Mesendoderm (in vitro differentiated cells): ENCODE results near the gene CCRL2.

Source experiments
- DNase-seq: peaks from one replicate; pipeline ENCODE4 v3.0.0; 2013
- H2AK5ac ChIP-seq: 2 replicates; pipeline ENCODE4 v1.6.1; 2013; ENCODE audit warnings: low read length, inconsistent platforms
- H2BK120ac ChIP-seq: 2 replicates; pipeline ENCODE4 v1.6.1; 2013; ENCODE audit warnings: low read depth, mild to moderate bottlenecking, low read length, moderate library complexity, mixed read lengths
- H2BK15ac ChIP-seq: replicated peaks from 2 replicates; pipeline ENCODE4 v1.6.1; 2013; ENCODE audit warnings: low read depth, mild to moderate bottlenecking, moderate library complexity
- H2BK5ac ChIP-seq: 2 replicates; pipeline ENCODE4 v1.6.1; 2013; ENCODE audit warnings: low read length, inconsistent platforms
- H3K18ac ChIP-seq: 2 replicates; pipeline ENCODE4 v1.6.1; 2013; ENCODE audit warnings: mild to moderate bottlenecking, low read length, mixed read lengths
- H3K23ac ChIP-seq: one replicate; pipeline ENCODE4 v1.6.1; 2013; ENCODE audit warnings: low read length
- H3K27ac ChIP-seq: 2 replicates; pipeline ENCODE4 v1.5.1; 2013; ENCODE audit warnings: low read depth, mild to moderate bottlenecking, inconsistent platforms, low read length, moderate library complexity
- H3K27me3 ChIP-seq: 2 replicates; pipeline ENCODE4 v1.6.1; 2013; ENCODE audit warnings: low read length, control low read depth, mild to moderate bottlenecking, inconsistent platforms; ENCODE audit not compliant: insufficient read depth, poor library complexity
- H3K36me3 ChIP-seq: 2 replicates; pipeline ENCODE4 v1.6.1; 2013; ENCODE audit warnings: low read length, inconsistent platforms; ENCODE audit not compliant: control insufficient read depth, insufficient read depth
- H3K4ac ChIP-seq: one replicate; pipeline ENCODE4 v1.6.1; 2013; ENCODE audit warnings: low read depth, mild to moderate bottlenecking, low read length, moderate library complexity
- H3K4me1 ChIP-seq: 2 replicates; pipeline ENCODE4 v1.6.1; 2013; ENCODE audit warnings: low read depth, low read length, inconsistent platforms; ENCODE audit not compliant: control insufficient read depth
- H3K4me2 ChIP-seq: 2 replicates; pipeline ENCODE4 v1.6.1; 2013; ENCODE audit warnings: low read length
- H3K4me3 ChIP-seq: 2 replicates; pipeline ENCODE4 v1.5.1; 2013; ENCODE audit warnings: mild to moderate bottlenecking, low read length
- H3K56ac ChIP-seq: one replicate; pipeline ENCODE4 v1.6.1; 2013; ENCODE audit warnings: low read length
- H3K79me1 ChIP-seq: 2 replicates; pipeline ENCODE4 v1.6.1; 2013; ENCODE audit warnings: low read length, inconsistent platforms
- H3K79me2 ChIP-seq: 2 replicates; pipeline ENCODE4 v1.6.1; 2013; ENCODE audit warnings: mild to moderate bottlenecking, low read length; ENCODE audit not compliant: control insufficient read depth, insufficient read depth
- H3K9ac ChIP-seq: 2 replicates; pipeline ENCODE4 v1.6.1; 2013; ENCODE audit warnings: low read length, inconsistent platforms
- H4K5ac ChIP-seq: one replicate; pipeline ENCODE4 v1.6.1; 2013; ENCODE audit warnings: low read length
- H4K8ac ChIP-seq: one replicate; pipeline ENCODE4 v1.6.1; 2013; ENCODE audit warnings: low read depth, mild to moderate bottlenecking, control low read depth, low read length, moderate library complexity
- WGBS: extraction: QIAGEN DNeasy Blood & Tissue Kit; methylation state at CpG from one replicate; pipeline ENCODE4 v1.1.7; 2013; ENCODE audit warnings: low lambda C conversion rate, missing lambda C conversion rate; ENCODE audit not compliant: insufficient coverage; ENCODE audit errors: extremely low coverage; 5-methylcytosine and 5-hydroxymethylcytosine counted together

The CCRL2 gene

DNA sequence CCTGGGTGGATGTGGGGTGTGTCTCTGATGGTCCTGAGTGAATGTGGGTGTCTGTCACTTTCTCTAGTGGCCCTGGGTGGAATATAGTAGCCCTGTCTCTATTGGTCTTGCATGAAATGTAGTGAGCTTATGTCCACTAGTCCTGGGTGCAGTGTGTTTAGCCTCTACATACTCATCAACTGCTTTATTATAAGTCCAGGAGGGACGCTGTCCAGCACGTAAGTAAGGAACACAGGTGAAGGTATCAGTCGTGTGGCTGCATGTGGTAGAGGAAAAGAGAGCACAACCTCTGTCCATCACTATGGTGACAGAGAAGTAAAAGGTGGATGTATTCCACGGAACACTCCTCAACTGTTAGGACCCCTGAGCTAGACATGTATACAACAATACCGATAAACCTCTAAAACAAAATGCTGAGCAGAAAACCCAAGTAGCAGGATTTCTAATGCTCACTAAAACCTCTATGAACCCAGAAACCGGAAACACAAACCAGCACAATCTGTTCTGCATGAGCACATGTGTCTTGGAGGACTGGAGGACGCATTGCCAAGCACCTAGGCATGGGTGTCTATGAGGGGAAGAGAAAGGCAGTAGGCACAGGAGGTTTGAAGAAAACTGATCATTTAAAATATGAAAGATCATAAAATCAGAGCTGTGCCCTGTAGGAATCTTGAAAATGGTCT is 46.6 kb downstream of the CCRL2 start:
- H3K4ac ChIP-seq: no peak overlapping the region
- no peaks in the 10 kb centered on the region for H3K36me3 ChIP-seq
- no peak overlapping the region for H4K5ac ChIP-seq
- H2AK5ac ChIP-seq: no peak overlapping the region
- H2BK5ac ChIP-seq: no peak overlapping the region
- H3K9ac ChIP-seq: no peak overlapping the region
- DNase-seq: no peak
- no CpG with 5 or more reads among the region's 7 CpGs for WGBS
- no peak overlapping the region for H3K27ac ChIP-seq
- no peaks in the 10 kb centered on the region for H3K79me2 ChIP-seq
- no peak overlapping the region for H2BK15ac ChIP-seq
- no peak overlapping the region for H3K23ac ChIP-seq
- H2BK120ac ChIP-seq: no peak overlapping the region
- no peak overlapping the region for H4K8ac ChIP-seq
- no peak overlapping the region for H3K4me2 ChIP-seq
- no peak overlapping the region for H3K18ac ChIP-seq
- H3K4me3 ChIP-seq: no peak overlapping the region
- H3K4me1 ChIP-seq: no peaks in the 10 kb centered on the region
- no peaks in the 10 kb centered on the region for H3K27me3 ChIP-seq
- no peaks in the 10 kb centered on the region for H3K79me1 ChIP-seq
- no peak overlapping the region for H3K56ac ChIP-seq

- DNase-seq: no peak
- no peaks in the 10 kb centered on the region for H3K79me2 ChIP-seq
- H2BK5ac ChIP-seq: no peak overlapping the region
- no peak overlapping the region for H3K18ac ChIP-seq
- H3K27me3 ChIP-seq: no peaks in the 10 kb centered on the region
- H2BK15ac ChIP-seq: no peak overlapping the region
- no peak overlapping the region for H2BK120ac ChIP-seq
- H4K5ac ChIP-seq: no peak overlapping the region
- no peak overlapping the region for H3K4ac ChIP-seq
- no peak overlapping the region for H3K56ac ChIP-seq
- no peak overlapping the region for H4K8ac ChIP-seq
- H3K23ac ChIP-seq: no peak overlapping the region
- no peaks in the 10 kb centered on the region for H3K4me1 ChIP-seq
- H3K36me3 ChIP-seq: no peaks in the 10 kb centered on the region
- H3K4me2 ChIP-seq: no peak overlapping the region
- no peak overlapping the region for H3K9ac ChIP-seq
- H3K27ac ChIP-seq: no peak overlapping the region
- no peak overlapping the region for H3K4me3 ChIP-seq
- no CpG with 5 or more reads among the region's 3 CpGs for WGBS
- H2AK5ac ChIP-seq: no peak overlapping the region
- no peaks in the 10 kb centered on the region for H3K79me1 ChIP-seq
Observed at GRCh38 chr3:46454209-46454595, 47.1 kb downstream of the CCRL2 start.

- Histone ChIP-seq H4K8ac (no peak overlapping the region), H2BK120ac (no peak overlapping the region), H3K36me3 (no peaks in the 10 kb centered on the region), H4K5ac (no peak overlapping the region), H3K23ac (no peak overlapping the region), H3K9ac (no peak overlapping the region), H2AK5ac (no peak overlapping the region), H3K79me2 (no peaks in the 10 kb centered on the region), H3K27ac (no peak overlapping the region), H3K4me1 (no peaks in the 10 kb centered on the region), H3K56ac (no peak overlapping the region), H3K18ac (no peak overlapping the region), H3K4ac (no peak overlapping the region), H3K4me3 (no peak overlapping the region), H3K4me2 (no peak overlapping the region), H3K79me1 (no peaks in the 10 kb centered on the region), H2BK15ac (no peak overlapping the region), H2BK5ac (no peak overlapping the region), H3K27me3 (no peaks in the 10 kb centered on the region)
- no peak for DNase-seq
- WGBS: no CpG with 5 or more reads among the region's 7 CpGs
Observed at GRCh38 chr3:46454606-46455005, 47.5 kb downstream of the CCRL2 start.

- H4K5ac ChIP-seq: no peak overlapping the region
- H2BK120ac ChIP-seq: no peak overlapping the region
- H3K79me2 ChIP-seq: no peaks in the 10 kb centered on the region
- no peak overlapping the region for H3K27ac ChIP-seq
- no peaks in the 10 kb centered on the region for H3K4me1 ChIP-seq
- no peak overlapping the region for H3K4ac ChIP-seq
- H3K79me1 ChIP-seq: no peaks in the 10 kb centered on the region
- no CpG with 5 or more reads among the region's 21 CpGs for WGBS
- no peak overlapping the region for H3K9ac ChIP-seq
- H3K23ac ChIP-seq: no peak overlapping the region
- no peak overlapping the region for H3K4me2 ChIP-seq
- no peak overlapping the region for H2BK15ac ChIP-seq
- H4K8ac ChIP-seq: no peak overlapping the region
- no peak for DNase-seq
- no peak overlapping the region for H3K4me3 ChIP-seq
- no peak overlapping the region for H3K56ac ChIP-seq
- H3K36me3 ChIP-seq: no peaks in the 10 kb centered on the region
- H2AK5ac ChIP-seq: no peak overlapping the region
- no peak overlapping the region for H3K18ac ChIP-seq
- no peaks in the 10 kb centered on the region for H3K27me3 ChIP-seq
- H2BK5ac ChIP-seq: no peak overlapping the region
Observed at GRCh38 chr3:46455231-46456115, 48.4 kb downstream of the CCRL2 start.

GRCh38 chr3:46456118-46456517 is 49.1 kb downstream of the CCRL2 start:
- no peak for DNase-seq
- Histone ChIP-seq H3K18ac (no peak overlapping the region), H3K4ac (no peak overlapping the region), H3K23ac (no peak overlapping the region), H2AK5ac (no peak overlapping the region), H3K79me2 (no peaks in the 10 kb centered on the region), H2BK5ac (no peak overlapping the region), H3K27me3 (no peaks in the 10 kb centered on the region), H3K56ac (no peak overlapping the region), H3K4me2 (no peak overlapping the region), H4K5ac (no peak overlapping the region), H3K27ac (no peak overlapping the region), H3K4me1 (no peaks in the 10 kb centered on the region), H3K4me3 (no peak overlapping the region), H3K9ac (no peak overlapping the region), H2BK15ac (no peak overlapping the region), H3K36me3 (no peaks in the 10 kb centered on the region), H4K8ac (no peak overlapping the region), H3K79me1 (no peaks in the 10 kb centered on the region), H2BK120ac (no peak overlapping the region)
- no CpG with 5 or more reads among the region's 14 CpGs for WGBS
